Liver (tissue), 3 donors: Measurements from ENCODE around the gene WRNIP1.

ENCODE experiments used
- EGR1 ChIP-seq, 2 donors: IDR thresholded peaks; 2 replicates each; pipeline ENCODE4 v1.6.1; 2016 to 2018; ENCODE audit warnings: antibody characterized with exemption in 2 of 2, low read depth in 2 of 2
- GABPA ChIP-seq, 2 donors: IDR thresholded peaks in 1 of 2; conservative IDR thresholded peaks in 1 of 2; 2 replicates each; pipeline ENCODE4 v1.6.1; 2016; ENCODE audit warnings: antibody characterized with exemption in 2 of 2, mild to moderate bottlenecking in 1 of 2, moderate library complexity in 1 of 2
- HNF4A ChIP-seq, 2 donors: conservative IDR thresholded peaks; 2 replicates each; pipeline ENCODE4 v1.6.1; 2016; ENCODE audit warnings: antibody characterized with exemption in 2 of 2, mild to moderate bottlenecking in 2 of 2
- HNF4G ChIP-seq: IDR thresholded peaks from 2 replicates; pipeline ENCODE4 v1.6.1; 2016; ENCODE audit warnings: antibody characterized with exemption
- JUND ChIP-seq, 2 donors: IDR thresholded peaks; 2 replicates each; pipeline ENCODE4 v1.6.1; 2016; ENCODE audit warnings: antibody characterized with exemption in 2 of 2
- RAD21 ChIP-seq, 2 donors: IDR thresholded peaks; 2 replicates each; pipeline ENCODE4 v1.6.1; 2016; ENCODE audit warnings: antibody characterized with exemption in 2 of 2, mild to moderate bottlenecking in 2 of 2
- RXRA ChIP-seq, 2 donors: IDR thresholded peaks; 2 replicates each; pipeline ENCODE4 v1.6.1; 2017 to 2018; ENCODE audit warnings: antibody characterized with exemption in 2 of 2, mild to moderate bottlenecking in 1 of 2
- SP1 ChIP-seq: IDR thresholded peaks from 2 replicates; pipeline ENCODE4 v1.6.1; 2018; ENCODE audit warnings: antibody characterized with exemption, mild to moderate bottlenecking
- TAF1 ChIP-seq: conservative IDR thresholded peaks from 2 replicates; pipeline ENCODE4 v1.6.1; 2016; ENCODE audit warnings: antibody characterized with exemption, mild to moderate bottlenecking
- TF ChIP-seq, protein P1 (sequence below): fragments of 150-350 bp; IDR thresholded peaks from 2 replicates; pipeline ENCODE4 v1.5.1; 2017; ENCODE audit warnings: improper control_type of control experiment, low read depth, low read length; ENCODE audit not compliant: missing input control
- TF ChIP-seq, protein P2 (sequence below): IDR thresholded peaks from 2 replicates; pipeline ENCODE4 v1.6.1; 2016; ENCODE audit warnings: antibody characterized with exemption
- TF ChIP-seq, protein P3 (sequence below): IDR thresholded peaks from 2 replicates; pipeline ENCODE4 v1.6.1; 2016; ENCODE audit warnings: antibody characterized with exemption
- TF ChIP-seq, protein P4 (sequence below): IDR thresholded peaks from 2 replicates; pipeline ENCODE4 v1.6.1; 2016; ENCODE audit warnings: antibody characterized with exemption
- TF ChIP-seq, protein P5 (sequence below): IDR thresholded peaks from 2 replicates; pipeline ENCODE4 v1.6.1; 2016; ENCODE audit warnings: antibody characterized with exemption, mild to moderate bottlenecking
- donor health status: healthy.
- donor health status: healthy.

DNA sequence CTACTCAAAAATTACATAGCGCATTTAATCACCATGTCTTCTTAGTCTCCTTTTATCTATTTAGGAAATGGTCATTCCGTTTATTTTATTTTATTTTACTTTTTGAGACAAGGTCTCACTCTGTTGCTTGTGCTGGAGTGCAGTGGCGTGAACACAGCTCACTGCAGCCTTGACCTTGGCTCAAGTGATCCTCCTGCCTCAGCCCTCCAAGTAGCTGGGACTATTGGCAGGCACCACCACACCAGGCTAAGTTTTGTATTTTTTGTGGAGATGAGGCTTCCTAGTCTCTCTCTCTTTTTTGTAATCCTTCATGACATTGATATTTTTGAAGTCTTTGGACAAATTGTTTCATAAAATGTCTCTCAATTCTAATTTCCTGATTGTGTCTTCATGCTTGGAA, 9.7 kb upstream of the WRNIP1 start:
- TF ChIP-seq, protein P1, sequence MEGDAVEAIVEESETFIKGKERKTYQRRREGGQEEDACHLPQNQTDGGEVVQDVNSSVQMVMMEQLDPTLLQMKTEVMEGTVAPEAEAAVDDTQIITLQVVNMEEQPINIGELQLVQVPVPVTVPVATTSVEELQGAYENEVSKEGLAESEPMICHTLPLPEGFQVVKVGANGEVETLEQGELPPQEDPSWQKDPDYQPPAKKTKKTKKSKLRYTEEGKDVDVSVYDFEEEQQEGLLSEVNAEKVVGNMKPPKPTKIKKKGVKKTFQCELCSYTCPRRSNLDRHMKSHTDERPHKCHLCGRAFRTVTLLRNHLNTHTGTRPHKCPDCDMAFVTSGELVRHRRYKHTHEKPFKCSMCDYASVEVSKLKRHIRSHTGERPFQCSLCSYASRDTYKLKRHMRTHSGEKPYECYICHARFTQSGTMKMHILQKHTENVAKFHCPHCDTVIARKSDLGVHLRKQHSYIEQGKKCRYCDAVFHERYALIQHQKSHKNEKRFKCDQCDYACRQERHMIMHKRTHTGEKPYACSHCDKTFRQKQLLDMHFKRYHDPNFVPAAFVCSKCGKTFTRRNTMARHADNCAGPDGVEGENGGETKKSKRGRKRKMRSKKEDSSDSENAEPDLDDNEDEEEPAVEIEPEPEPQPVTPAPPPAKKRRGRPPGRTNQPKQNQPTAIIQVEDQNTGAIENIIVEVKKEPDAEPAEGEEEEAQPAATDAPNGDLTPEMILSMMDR: no peak
- TF ChIP-seq, protein P2, sequence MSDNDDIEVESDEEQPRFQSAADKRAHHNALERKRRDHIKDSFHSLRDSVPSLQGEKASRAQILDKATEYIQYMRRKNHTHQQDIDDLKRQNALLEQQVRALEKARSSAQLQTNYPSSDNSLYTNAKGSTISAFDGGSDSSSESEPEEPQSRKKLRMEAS: no peak
- TF ChIP-seq, protein P3, sequence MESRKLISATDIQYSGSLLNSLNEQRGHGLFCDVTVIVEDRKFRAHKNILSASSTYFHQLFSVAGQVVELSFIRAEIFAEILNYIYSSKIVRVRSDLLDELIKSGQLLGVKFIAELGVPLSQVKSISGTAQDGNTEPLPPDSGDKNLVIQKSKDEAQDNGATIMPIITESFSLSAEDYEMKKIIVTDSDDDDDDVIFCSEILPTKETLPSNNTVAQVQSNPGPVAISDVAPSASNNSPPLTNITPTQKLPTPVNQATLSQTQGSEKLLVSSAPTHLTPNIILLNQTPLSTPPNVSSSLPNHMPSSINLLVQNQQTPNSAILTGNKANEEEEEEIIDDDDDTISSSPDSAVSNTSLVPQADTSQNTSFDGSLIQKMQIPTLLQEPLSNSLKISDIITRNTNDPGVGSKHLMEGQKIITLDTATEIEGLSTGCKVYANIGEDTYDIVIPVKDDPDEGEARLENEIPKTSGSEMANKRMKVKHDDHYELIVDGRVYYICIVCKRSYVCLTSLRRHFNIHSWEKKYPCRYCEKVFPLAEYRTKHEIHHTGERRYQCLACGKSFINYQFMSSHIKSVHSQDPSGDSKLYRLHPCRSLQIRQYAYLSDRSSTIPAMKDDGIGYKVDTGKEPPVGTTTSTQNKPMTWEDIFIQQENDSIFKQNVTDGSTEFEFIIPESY: no peak
- TF ChIP-seq, protein P4, sequence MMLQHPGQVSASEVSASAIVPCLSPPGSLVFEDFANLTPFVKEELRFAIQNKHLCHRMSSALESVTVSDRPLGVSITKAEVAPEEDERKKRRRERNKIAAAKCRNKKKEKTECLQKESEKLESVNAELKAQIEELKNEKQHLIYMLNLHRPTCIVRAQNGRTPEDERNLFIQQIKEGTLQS: no peak
- no peak for TF ChIP-seq JUND (IDR thresholded peaks at IDR 0.05)
- TF ChIP-seq SP1: no peak
- no peak for TF ChIP-seq EGR1 (IDR thresholded peaks at IDR 0.05; ENCODE audit: low read depth in 2 of 2)
- TF ChIP-seq GABPA (IDR thresholded peaks at IDR 0.05 in 1 of 2, conservative IDR thresholded peaks at IDR 0.05 in 1 of 2): no peak
- TF ChIP-seq, protein P5, sequence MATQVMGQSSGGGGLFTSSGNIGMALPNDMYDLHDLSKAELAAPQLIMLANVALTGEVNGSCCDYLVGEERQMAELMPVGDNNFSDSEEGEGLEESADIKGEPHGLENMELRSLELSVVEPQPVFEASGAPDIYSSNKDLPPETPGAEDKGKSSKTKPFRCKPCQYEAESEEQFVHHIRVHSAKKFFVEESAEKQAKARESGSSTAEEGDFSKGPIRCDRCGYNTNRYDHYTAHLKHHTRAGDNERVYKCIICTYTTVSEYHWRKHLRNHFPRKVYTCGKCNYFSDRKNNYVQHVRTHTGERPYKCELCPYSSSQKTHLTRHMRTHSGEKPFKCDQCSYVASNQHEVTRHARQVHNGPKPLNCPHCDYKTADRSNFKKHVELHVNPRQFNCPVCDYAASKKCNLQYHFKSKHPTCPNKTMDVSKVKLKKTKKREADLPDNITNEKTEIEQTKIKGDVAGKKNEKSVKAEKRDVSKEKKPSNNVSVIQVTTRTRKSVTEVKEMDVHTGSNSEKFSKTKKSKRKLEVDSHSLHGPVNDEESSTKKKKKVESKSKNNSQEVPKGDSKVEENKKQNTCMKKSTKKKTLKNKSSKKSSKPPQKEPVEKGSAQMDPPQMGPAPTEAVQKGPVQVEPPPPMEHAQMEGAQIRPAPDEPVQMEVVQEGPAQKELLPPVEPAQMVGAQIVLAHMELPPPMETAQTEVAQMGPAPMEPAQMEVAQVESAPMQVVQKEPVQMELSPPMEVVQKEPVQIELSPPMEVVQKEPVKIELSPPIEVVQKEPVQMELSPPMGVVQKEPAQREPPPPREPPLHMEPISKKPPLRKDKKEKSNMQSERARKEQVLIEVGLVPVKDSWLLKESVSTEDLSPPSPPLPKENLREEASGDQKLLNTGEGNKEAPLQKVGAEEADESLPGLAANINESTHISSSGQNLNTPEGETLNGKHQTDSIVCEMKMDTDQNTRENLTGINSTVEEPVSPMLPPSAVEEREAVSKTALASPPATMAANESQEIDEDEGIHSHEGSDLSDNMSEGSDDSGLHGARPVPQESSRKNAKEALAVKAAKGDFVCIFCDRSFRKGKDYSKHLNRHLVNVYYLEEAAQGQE: no peak
- TF ChIP-seq RAD21 (IDR thresholded peaks at IDR 0.05): no peak
- no peak for TF ChIP-seq RXRA (IDR thresholded peaks at IDR 0.05)
- TF ChIP-seq HNF4A (conservative IDR thresholded peaks at IDR 0.05): no peak
- TF ChIP-seq HNF4G: no peak
- TF ChIP-seq TAF1: no peak
